Measurements from ENCODE around the gene C10orf120. TPM values are rescaled to one million over a fixed set of nuclear protein-coding genes. Genes with fewer than 3 reads are reported as not detected.

C10orf120 gene
- total and polyA plus RNA-seq, 7 experiments from 2014 or later = not detected

DNA sequence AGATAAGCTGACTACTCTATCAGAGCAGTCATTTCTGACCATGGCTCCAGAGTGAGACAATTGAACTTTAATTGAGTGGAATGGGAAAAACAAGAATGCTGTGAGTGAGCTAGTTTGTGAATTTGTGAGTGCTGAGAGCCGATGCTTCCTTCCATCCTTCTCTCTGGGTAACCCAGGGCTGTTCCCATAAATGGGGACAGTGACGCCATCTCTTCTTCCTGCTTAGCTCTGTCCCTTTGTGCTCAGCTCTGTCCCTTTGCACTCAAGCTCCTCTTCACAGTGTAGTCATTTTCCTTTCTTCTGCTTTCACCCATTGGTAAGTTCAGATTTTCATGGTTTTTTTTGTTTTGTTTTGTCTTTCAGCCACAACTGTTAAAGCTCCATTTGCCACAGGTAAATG, 24.4 kb downstream of the C10orf120 start:
- POLR2A ChIA-PET = no interaction called here
- Mint-ChIP-seq H3K9me3 (peaks cover 0 to 4% (median 0%) of the 10 kb centered on the region in 11 donors), H3K4me3 (no peak overlapping the region), H3K4me1 (no peaks in the 10 kb centered on the region), H3K27me3 (peaks cover 4 to 40% (median 31%) of the 10 kb centered on the region in 5 donors), H3K36me3 (no peaks in the 10 kb centered on the region), H3K27ac (no peak overlapping the region)
- intact Hi-C loops (cut with micrococcal nuclease) = no loop called here
- H3K27me3 ChIP-seq (ENCODE audit: control insufficient read depth in 2 of 2, insufficient read depth in 2 of 2, low read length in 2 of 2) = no peaks in the 10 kb centered on the region
- DNase-seq (no peak), ATAC-seq (no peak)
- CTCF ChIA-PET = no interaction called here
- no peak overlapping the region for H3K4me3 ChIP-seq (ENCODE audit: low read length)
- no peaks in the 10 kb centered on the region for H3K4me1 ChIP-seq (ENCODE audit: control insufficient read depth in 2 of 2, insufficient read depth in 2 of 2, low read length in 2 of 2)
- H3K9me3 ChIP-seq (ENCODE audit: control insufficient read depth in 2 of 3, low read length in 3 of 3) = no peaks in the 10 kb centered on the region
- H3K27ac ChIP-seq (ENCODE audit: low read depth, low read length) = no peak overlapping the region
- no peaks in the 10 kb centered on the region for H3K36me3 ChIP-seq (ENCODE audit: control insufficient read depth in 2 of 3, insufficient read depth in 3 of 3, low read length in 3 of 3)

DNA sequence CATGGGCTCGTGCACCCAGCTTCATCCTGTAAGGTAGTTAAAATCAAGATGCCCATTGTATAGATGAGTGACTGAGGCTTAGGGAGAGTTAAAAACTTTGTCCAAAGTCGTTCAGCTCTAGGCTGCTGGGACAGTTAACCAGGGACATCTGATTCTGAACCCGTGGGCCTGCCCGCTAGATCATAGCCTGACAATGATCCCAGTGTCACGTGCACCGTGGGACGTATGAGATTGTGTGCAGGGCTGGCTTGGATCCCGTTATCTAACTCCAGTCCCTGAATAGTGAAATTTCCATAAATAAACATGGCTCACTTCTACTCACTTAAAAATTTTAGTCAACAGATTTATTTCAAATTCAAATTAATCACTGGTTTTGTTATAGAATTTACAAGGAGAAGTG, 24.9 kb downstream of the C10orf120 start:
- Mint-ChIP-seq H3K27ac (no peak overlapping the region), H3K9me3 (peaks cover 0 to 4% (median 0%) of the 10 kb centered on the region in 11 donors), H3K27me3 (peaks cover 4 to 40% (median 31%) of the 10 kb centered on the region in 5 donors), H3K4me3 (no peak overlapping the region), H3K36me3 (no peaks in the 10 kb centered on the region), H3K4me1 (no peaks in the 10 kb centered on the region)
- no peaks in the 10 kb centered on the region for H3K4me1 ChIP-seq (ENCODE audit: control insufficient read depth in 2 of 2, insufficient read depth in 2 of 2, low read length in 2 of 2)
- H3K27me3 ChIP-seq (ENCODE audit: control insufficient read depth in 2 of 2, insufficient read depth in 2 of 2, low read length in 2 of 2) = peaks cover 0 to 2% of the 10 kb centered on the region in 2 donors
- H3K9me3 ChIP-seq (ENCODE audit: control insufficient read depth in 2 of 3, low read length in 3 of 3) = no peaks in the 10 kb centered on the region
- no peak overlapping the region for H3K27ac ChIP-seq (ENCODE audit: low read depth, low read length)
- no peak for DNase-seq
- H3K4me3 ChIP-seq (ENCODE audit: low read length) = no peak overlapping the region
- intact Hi-C loops (cut with micrococcal nuclease) = no loop called here
- ChIA-PET POLR2A (no interaction called here), CTCF (no interaction called here)
- ATAC-seq = no peak
- H3K36me3 ChIP-seq (ENCODE audit: control insufficient read depth in 2 of 3, insufficient read depth in 3 of 3, low read length in 3 of 3) = no peaks in the 10 kb centered on the region

- Mint-ChIP-seq H3K27ac (no peak overlapping the region), H3K4me3 (no peak overlapping the region), H3K36me3 (no peaks in the 10 kb centered on the region), H3K9me3 (peaks cover 0 to 2% (median 0%) of the 10 kb centered on the region in 11 donors), H3K27me3 (peaks cover 4 to 38% (median 30%) of the 10 kb centered on the region in 5 donors), H3K4me1 (no peaks in the 10 kb centered on the region)
- DNase-seq = no peak
- CTCF ChIA-PET = no interaction called here
- Histone ChIP-seq H3K4me1 (ENCODE audit: control insufficient read depth in 2 of 2, insufficient read depth in 2 of 2, low read length in 2 of 2) (no peaks in the 10 kb centered on the region), H3K27ac (ENCODE audit: low read depth, low read length) (no peak overlapping the region), H3K27me3 (ENCODE audit: control insufficient read depth in 2 of 2, insufficient read depth in 2 of 2, low read length in 2 of 2) (peaks cover 0 to 5% of the 10 kb centered on the region in 2 donors), H3K9me3 (ENCODE audit: control insufficient read depth in 2 of 3, low read length in 3 of 3) (no peaks in the 10 kb centered on the region), H3K36me3 (ENCODE audit: control insufficient read depth in 2 of 3, insufficient read depth in 3 of 3, low read length in 3 of 3) (no peaks in the 10 kb centered on the region), H3K4me3 (ENCODE audit: low read length) (no peak overlapping the region)
- intact Hi-C loops (cut with micrococcal nuclease) = no loop called here
- POLR2A ChIA-PET = no interaction called here
- ATAC-seq = no peak
Observed at GRCh38 chr10:122673731-122674130, 25.9 kb downstream of the C10orf120 start.

DNA sequence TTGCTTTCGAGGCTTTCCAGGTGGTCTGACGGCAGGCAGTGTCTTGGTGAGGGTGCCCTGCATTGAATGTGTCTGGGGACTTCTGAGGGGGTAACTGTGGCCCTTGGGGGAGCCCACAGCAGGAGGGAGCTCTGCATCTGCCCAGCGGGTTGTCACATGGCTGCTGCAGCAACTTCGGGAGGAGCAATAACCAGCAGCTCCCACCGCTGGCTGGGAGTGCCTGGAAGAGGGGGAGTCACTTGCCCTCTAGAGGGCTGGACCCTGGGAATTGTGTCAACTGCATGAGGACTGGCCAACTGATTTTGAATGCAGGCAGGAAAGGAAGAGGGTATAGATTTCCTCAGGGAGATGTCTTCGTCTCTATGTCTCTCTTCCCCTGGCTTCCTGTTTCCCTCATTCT, 26.4 kb downstream of the C10orf120 start:
- Mint-ChIP-seq H3K4me1 (no peaks in the 10 kb centered on the region), H3K36me3 (no peaks in the 10 kb centered on the region), H3K27ac (no peak overlapping the region), H3K4me3 (no peak overlapping the region), H3K27me3 (peaks cover 4 to 34% (median 27%) of the 10 kb centered on the region in 5 donors), H3K9me3 (peaks cover 0 to 2% (median 0%) of the 10 kb centered on the region in 11 donors)
- Histone ChIP-seq H3K27me3 (ENCODE audit: control insufficient read depth in 2 of 2, insufficient read depth in 2 of 2, low read length in 2 of 2) (peaks cover 0 to 5% of the 10 kb centered on the region in 2 donors), H3K4me1 (ENCODE audit: control insufficient read depth in 2 of 2, insufficient read depth in 2 of 2, low read length in 2 of 2) (no peaks in the 10 kb centered on the region), H3K4me3 (ENCODE audit: low read length) (no peak overlapping the region), H3K9me3 (ENCODE audit: control insufficient read depth in 2 of 3, low read length in 3 of 3) (no peaks in the 10 kb centered on the region), H3K27ac (ENCODE audit: low read depth, low read length) (no peak overlapping the region), H3K36me3 (ENCODE audit: control insufficient read depth in 2 of 3, insufficient read depth in 3 of 3, low read length in 3 of 3) (no peaks in the 10 kb centered on the region)
- ATAC-seq (no peak), DNase-seq (no peak)
- POLR2A ChIA-PET = no interaction called here
- CTCF ChIA-PET = no interaction called here
- intact Hi-C loops (cut with micrococcal nuclease) = no loop called here

- ChIA-PET CTCF (interaction anchor here (1.4 kb wide), 1 partner anchor 27 kb away, joined by 4 read pairs; no protein-coding TSS in a partner anchor), POLR2A (no interaction called here)
- no peak for DNase-seq
- no peak for ATAC-seq
- intact Hi-C loops (cut with micrococcal nuclease) = no loop called here
- Histone ChIP-seq H3K36me3 (ENCODE audit: control insufficient read depth in 2 of 3, insufficient read depth in 3 of 3, low read length in 3 of 3) (no peaks in the 10 kb centered on the region), H3K27ac (ENCODE audit: low read depth, low read length) (no peak overlapping the region), H3K27me3 (ENCODE audit: control insufficient read depth in 2 of 2, insufficient read depth in 2 of 2, low read length in 2 of 2) (peaks cover 0 to 5% of the 10 kb centered on the region in 2 donors), H3K4me3 (ENCODE audit: low read length) (no peak overlapping the region), H3K4me1 (ENCODE audit: control insufficient read depth in 2 of 2, insufficient read depth in 2 of 2, low read length in 2 of 2) (no peaks in the 10 kb centered on the region), H3K9me3 (ENCODE audit: control insufficient read depth in 2 of 3, low read length in 3 of 3) (no peaks in the 10 kb centered on the region)
- Mint-ChIP-seq H3K36me3 (no peaks in the 10 kb centered on the region), H3K9me3 (peaks cover 0 to 1% (median 0%) of the 10 kb centered on the region in 11 donors), H3K27ac (no peak overlapping the region), H3K4me1 (peaks cover 0 to under 1% (median 0%) of the 10 kb centered on the region in 7 donors), H3K4me3 (no peak overlapping the region), H3K27me3 (peaks cover 4 to 37% (median 26%) of the 10 kb centered on the region in 5 donors)
Observed at GRCh38 chr10:122672655-122673054, 27.0 kb downstream of the C10orf120 start.

DNA sequence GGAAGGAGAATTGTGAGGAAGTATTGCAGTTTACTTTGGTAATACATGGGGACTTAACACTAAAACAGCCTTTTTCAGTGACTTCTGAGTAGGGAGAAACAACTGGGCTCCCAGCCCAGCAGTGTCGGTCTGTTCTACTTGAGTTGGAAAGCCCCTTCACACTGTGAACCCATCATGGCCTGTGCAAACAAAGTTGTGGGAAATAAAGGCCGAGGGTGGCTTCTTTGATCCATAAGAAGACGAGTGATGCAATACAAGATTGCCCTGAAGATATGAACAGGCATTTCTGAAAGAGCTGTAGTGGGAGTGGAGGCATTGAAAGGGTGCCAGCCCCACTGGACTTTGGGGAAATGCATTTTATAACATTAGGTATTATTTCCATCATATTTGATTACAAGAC, 28.3 kb downstream of the C10orf120 start:
- Histone ChIP-seq H3K27me3 (ENCODE audit: control insufficient read depth in 2 of 2, insufficient read depth in 2 of 2, low read length in 2 of 2) (peaks cover 0 to 5% of the 10 kb centered on the region in 2 donors), H3K4me1 (ENCODE audit: control insufficient read depth in 2 of 2, insufficient read depth in 2 of 2, low read length in 2 of 2) (no peaks in the 10 kb centered on the region), H3K4me3 (ENCODE audit: low read length) (no peak overlapping the region), H3K27ac (ENCODE audit: low read depth, low read length) (no peak overlapping the region), H3K36me3 (ENCODE audit: control insufficient read depth in 2 of 3, insufficient read depth in 3 of 3, low read length in 3 of 3) (no peaks in the 10 kb centered on the region), H3K9me3 (ENCODE audit: control insufficient read depth in 2 of 3, low read length in 3 of 3) (no peaks in the 10 kb centered on the region)
- H3K4me3 Mint-ChIP-seq = no peak overlapping the region
- no peak overlapping the region for H3K27ac Mint-ChIP-seq
- H3K4me1 Mint-ChIP-seq = peaks cover 0 to 2% (median 0%) of the 10 kb centered on the region in 7 donors
- H3K9me3 Mint-ChIP-seq = no peaks in the 10 kb centered on the region
- no peaks in the 10 kb centered on the region for H3K36me3 Mint-ChIP-seq
- ChIA-PET POLR2A (no interaction called here), CTCF (interaction anchor here (1.4 kb wide), 1 partner anchor 25 kb away, joined by 4 read pairs; no protein-coding TSS in a partner anchor)
- peaks cover 5 to 33% (median 28%) of the 10 kb centered on the region in 5 donors for H3K27me3 Mint-ChIP-seq
- ATAC-seq = no peak
- no peak for DNase-seq
- intact Hi-C loops (cut with micrococcal nuclease) = no loop called here

- no peaks in the 10 kb centered on the region for H3K36me3 ChIP-seq (ENCODE audit: control insufficient read depth in 2 of 3, insufficient read depth in 3 of 3, low read length in 3 of 3)
- H3K4me3 Mint-ChIP-seq = no peak overlapping the region
- DNase-seq = no peak
- CTCF ChIA-PET = no interaction called here
- intact Hi-C loops (cut with micrococcal nuclease) = no loop called here
- no peaks in the 10 kb centered on the region for H3K4me1 ChIP-seq (ENCODE audit: control insufficient read depth in 2 of 2, insufficient read depth in 2 of 2, low read length in 2 of 2)
- H3K27ac ChIP-seq (ENCODE audit: low read depth, low read length) = no peak overlapping the region
- H3K4me3 ChIP-seq (ENCODE audit: low read length) = no peak overlapping the region
- H3K9me3 Mint-ChIP-seq = no peaks in the 10 kb centered on the region
- H3K4me1 Mint-ChIP-seq = peaks cover 0 to 2% (median 0%) of the 10 kb centered on the region in 7 donors
- ATAC-seq = no peak
- H3K9me3 ChIP-seq (ENCODE audit: control insufficient read depth in 2 of 3, low read length in 3 of 3) = no peaks in the 10 kb centered on the region
- no peak overlapping the region for H3K27ac Mint-ChIP-seq
- peaks cover 8 to 37% (median 27%) of the 10 kb centered on the region in 5 donors for H3K27me3 Mint-ChIP-seq
- H3K27me3 ChIP-seq (ENCODE audit: control insufficient read depth in 2 of 2, insufficient read depth in 2 of 2, low read length in 2 of 2) = peaks cover 0 to 5% of the 10 kb centered on the region in 2 donors
- POLR2A ChIA-PET = no interaction called here
- H3K36me3 Mint-ChIP-seq = no peaks in the 10 kb centered on the region
Observed at GRCh38 chr10:122669842-122670241, 29.8 kb downstream of the C10orf120 start.

All from naive thymus-derived CD4-positive, alpha-beta T cell (primary cell).